GM18520 (cell line): ENCODE measurements around the gene PTPRJ.

Source experiments
- ATAC-seq: cut with Tn5 transposase; IDR thresholded peaks from one replicate; pipeline ENCODE4 v1.9.1; 2021; ENCODE audit not compliant: unreplicated experiment

The PTPRJ gene

GRCh38 chr11:47967577-47968525, 12.5 kb upstream of the PTPRJ start:
- ATAC-seq = no peak

DNA sequence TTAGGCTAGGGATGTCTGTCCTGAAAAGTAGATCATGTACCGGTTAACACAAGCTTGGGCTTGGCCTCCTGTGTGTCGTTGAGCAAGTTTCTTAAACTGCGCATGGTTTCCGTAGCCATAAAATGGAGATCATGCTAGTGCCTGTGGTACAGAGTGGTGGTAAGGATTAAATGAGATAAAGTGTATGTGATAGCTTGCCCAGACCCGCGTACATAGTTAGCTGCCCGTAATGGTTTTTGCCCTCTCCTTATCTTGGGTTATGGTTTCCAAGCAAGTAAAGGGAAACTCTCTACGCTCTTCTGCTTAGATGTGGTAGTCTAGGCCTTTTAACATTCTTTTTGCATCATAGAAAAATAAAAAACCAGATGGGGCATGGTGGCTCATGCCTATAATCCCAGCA, 11.0 kb upstream of the PTPRJ start:
- no peak for ATAC-seq

DNA sequence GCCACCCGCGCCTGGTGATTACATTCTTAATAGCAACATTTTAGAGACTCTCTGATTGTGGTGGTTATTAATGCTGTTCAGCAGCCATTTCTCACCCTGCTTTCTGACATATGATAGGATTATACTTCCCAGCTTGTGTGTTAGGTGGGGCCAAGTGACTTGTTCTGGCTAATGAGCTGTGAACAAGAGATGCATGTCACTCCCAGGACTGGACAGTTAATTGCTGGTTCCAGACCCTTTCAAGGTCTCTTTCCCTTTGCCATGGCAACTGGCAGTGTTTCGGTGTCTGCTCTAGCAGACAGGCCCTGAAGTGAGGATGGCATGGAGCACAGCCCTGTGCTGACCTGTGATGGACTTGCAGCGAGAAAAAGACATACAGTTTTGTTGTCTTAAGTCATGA, 8.9 kb upstream of the PTPRJ start:
- no peak for ATAC-seq

- ATAC-seq = no peak
Observed at GRCh38 chr11:47973173-47973572, 7.2 kb upstream of the PTPRJ start.

GRCh38 chr11:47976931-47977330, 3.4 kb upstream of the PTPRJ start:
- ATAC-seq = no peak

DNA sequence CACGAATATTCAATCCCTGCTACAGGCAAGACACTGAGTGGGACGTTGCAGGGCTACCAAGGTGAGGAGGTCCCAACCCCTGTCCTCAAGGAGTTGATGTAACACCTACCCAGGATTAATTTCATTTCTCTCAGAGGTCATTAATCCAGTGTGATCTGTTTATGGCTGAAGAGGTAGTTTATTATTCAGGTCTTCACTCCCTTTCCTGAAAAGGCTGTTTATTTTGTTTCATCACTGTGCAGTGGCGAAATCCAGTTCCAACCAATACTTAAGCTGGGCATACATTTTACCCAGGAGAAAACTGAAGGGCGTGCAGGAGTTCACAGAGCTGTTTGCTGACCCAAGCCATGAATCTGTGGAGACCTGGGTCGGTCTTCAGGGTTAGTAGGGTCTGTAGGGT, 2.7 kb upstream of the PTPRJ start:
- no peak for ATAC-seq

- ATAC-seq = no peak
Observed at GRCh38 chr11:47979378-47980087, 826 bp upstream of the PTPRJ start.

DNA sequence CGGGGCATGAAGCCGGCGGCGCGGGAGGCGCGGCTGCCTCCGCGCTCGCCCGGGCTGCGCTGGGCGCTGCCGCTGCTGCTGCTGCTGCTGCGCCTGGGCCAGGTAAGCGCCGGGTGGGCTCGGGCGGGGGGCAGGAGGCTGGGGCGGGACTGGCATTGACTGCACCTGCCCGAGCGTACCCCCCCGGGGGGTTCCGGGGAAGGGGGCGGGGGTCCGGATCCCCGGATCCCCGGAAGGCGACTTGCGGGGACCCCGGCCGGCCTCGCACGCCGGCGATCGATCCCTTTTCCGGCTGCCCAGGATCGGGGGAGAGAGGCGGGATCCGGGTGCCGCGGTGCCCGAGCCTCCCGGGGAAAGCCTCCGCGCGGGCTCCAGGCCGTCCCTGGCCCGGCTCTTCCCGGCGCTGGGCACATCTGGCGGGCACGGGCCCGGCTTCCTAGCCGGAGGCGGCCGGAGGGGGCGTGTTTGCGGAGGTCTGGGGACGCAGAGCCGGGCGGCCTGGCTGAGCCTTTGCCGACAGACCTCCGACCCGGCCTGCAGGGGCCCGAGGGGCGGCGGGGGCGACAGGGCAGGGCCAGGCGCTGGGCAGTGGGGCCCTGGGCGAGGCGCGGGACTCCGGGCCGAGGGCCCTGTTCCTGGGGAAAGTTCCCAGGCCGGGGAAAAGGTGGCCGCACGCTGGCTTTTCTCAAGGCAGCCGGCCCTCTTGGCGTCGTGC, 705 bp downstream of the PTPRJ start:
- ATAC-seq = no peak

GRCh38 chr11:47981667-47982404, 1.5 kb downstream of the PTPRJ start:
- no peak for ATAC-seq

- ATAC-seq = no peak
Observed at GRCh38 chr11:47982616-47983015, 2.3 kb downstream of the PTPRJ start.

DNA sequence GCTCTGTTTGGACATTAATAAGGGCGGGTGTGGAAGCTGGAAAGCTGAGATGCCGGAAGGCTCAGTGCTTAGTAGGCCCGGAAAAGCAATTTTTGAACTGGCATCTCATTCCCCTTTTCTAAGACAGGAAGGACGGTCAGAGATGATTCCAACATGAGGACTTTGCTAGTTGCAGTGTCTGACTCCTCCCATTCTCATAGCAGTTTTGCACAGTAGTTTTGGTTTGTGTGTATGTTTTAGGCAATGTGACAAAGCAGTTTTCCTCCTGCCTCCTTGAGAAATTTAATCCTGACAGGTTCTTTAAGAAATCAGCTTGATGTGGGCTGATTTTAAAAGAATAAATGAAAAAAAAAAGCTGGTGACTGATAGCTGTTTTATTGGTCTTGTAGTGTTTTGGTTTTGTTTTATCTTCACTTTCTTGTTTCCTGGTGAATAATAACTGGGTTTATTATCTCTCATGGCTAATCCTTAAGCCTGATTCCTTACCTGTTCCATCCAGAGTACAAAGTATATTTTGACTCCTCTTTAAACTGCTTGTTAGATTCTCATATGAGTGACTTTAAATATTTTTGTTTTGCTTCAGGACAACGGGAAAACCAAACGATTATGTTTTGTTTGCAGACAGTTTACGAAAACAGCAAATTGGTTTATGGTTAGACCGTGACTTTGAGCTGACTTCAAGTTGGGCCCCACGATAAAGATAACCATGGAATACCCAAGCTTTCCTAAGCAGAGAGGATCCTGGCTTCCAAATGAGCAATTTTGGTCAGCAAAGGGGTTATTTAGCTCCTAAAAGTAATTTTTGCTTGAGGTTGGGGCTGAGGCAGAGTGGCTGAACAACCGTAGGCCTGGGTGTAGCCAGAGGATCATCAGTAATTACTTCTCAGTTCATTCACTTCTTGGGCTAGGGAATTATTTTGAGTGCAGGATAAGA, 3.4 kb downstream of the PTPRJ start:
- ATAC-seq = no peak

DNA sequence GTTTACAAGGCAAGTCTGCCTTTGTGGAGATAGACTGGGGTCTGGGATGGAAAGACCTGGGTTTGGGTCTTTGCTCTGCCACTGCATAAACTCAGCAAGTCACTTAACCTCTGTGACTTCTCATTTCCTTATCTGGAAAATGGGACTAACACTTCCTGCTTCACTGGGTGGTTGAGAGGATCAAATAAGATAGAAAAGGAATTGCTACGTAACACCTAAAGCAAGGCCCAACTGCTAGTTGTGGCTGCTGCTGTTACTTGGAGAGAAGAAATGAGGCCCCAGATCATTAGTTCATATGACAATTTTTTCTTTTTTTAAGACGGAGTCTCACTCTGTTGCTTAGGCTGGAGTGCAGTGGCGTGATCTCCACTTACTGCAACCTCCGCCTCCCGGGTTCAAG, 5.9 kb downstream of the PTPRJ start:
- ATAC-seq = no peak

GRCh38 chr11:47986742-47987141, 6.4 kb downstream of the PTPRJ start:
- ATAC-seq = no peak

- no peak for ATAC-seq
Observed at GRCh38 chr11:47987310-47987709, 7.0 kb downstream of the PTPRJ start.

DNA sequence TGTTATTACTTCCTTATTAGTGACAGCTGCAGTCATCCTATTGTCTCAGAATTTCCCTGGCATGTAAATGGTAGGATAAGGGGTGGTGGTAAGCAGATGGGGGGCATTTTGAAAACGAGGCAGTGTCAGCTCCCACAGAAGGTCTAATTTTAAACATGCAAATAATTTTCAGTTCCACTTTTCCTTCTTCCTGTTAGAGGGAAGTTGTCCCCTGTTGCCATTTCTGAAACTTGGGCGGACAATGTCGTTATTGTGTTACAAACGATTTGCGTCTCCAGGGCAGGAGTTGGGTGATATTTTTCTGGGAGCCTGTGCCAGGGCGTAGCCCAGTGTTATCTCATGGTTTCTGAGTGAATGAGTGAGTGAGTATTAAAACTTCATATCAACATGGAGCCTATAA, 7.4 kb downstream of the PTPRJ start:
- ATAC-seq = no peak

GRCh38 chr11:47989779-47990178, 9.4 kb downstream of the PTPRJ start:
- no peak for ATAC-seq

- ATAC-seq = no peak
Observed at GRCh38 chr11:47991266-47991830, 11.0 kb downstream of the PTPRJ start.

- ATAC-seq = no peak
Observed at GRCh38 chr11:47991894-47992293, 11.5 kb downstream of the PTPRJ start.

- no peak for ATAC-seq
Observed at GRCh38 chr11:47992959-47993820, 12.8 kb downstream of the PTPRJ start.
